ENCODE results near the gene S100A11. TPM values are rescaled to one million over a fixed set of nuclear protein-coding genes. Genes with fewer than 3 reads are reported as not detected.
A peak's percentile ranks its signal among the peaks of the same experiment; 100 is the strongest.

S100A11 gene
- total and polyA plus RNA-seq, 9 of the 15 experiments (the other 6 are each of a cell fraction or from before 2014, with no cell fraction given) = 131 to 808 (median 235) TPM

DNA sequence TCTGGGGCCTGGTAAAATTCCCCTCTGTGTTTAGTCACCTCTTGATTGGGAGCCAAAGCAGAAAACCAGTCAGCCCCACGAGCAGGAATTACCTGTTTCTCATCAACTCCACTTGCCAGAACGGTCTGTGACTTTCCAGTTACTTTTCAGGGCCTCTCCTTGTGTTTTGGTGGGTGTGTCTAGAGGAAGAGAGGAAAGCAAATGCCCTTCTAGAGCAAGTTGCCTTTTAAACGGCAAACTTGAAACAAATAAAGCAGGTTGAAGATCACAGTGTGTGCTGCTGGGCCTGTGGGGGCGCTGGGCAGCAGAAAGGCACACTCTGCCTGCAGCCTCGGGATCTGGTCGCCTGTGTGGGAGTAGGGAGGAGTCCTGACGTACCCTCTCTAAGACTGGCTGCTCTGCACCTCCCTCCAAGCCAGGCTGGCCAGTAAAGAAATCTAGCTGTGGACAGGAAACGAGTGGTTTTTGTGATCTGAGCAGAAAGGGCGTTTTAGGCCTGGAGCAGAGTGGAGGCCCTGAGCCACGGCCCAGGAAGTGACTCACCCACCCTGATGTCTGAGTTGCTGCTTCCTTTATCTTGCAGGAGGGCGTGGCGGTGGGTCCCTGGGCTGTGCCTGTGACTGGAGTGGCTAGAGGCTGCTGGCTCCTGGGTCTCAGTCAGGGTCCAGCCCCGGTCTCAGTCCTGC, 11.1 kb upstream of the S100A11 start (continued):
- TF ChIP-seq, protein P1, sequence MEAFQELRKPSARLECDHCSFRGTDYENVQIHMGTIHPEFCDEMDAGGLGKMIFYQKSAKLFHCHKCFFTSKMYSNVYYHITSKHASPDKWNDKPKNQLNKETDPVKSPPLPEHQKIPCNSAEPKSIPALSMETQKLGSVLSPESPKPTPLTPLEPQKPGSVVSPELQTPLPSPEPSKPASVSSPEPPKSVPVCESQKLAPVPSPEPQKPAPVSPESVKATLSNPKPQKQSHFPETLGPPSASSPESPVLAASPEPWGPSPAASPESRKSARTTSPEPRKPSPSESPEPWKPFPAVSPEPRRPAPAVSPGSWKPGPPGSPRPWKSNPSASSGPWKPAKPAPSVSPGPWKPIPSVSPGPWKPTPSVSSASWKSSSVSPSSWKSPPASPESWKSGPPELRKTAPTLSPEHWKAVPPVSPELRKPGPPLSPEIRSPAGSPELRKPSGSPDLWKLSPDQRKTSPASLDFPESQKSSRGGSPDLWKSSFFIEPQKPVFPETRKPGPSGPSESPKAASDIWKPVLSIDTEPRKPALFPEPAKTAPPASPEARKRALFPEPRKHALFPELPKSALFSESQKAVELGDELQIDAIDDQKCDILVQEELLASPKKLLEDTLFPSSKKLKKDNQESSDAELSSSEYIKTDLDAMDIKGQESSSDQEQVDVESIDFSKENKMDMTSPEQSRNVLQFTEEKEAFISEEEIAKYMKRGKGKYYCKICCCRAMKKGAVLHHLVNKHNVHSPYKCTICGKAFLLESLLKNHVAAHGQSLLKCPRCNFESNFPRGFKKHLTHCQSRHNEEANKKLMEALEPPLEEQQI (IDR thresholded peaks at IDR 0.05) = no peak
- TF ChIP-seq ZNF584 (CRISPR knock-in tag; IDR thresholded peaks at IDR 0.05; ENCODE audit: low read depth) = no peak
- no peak for TF ChIP-seq ZNF668 (CRISPR knock-in tag; IDR thresholded peaks at IDR 0.05)
- TF ChIP-seq, protein P2, sequence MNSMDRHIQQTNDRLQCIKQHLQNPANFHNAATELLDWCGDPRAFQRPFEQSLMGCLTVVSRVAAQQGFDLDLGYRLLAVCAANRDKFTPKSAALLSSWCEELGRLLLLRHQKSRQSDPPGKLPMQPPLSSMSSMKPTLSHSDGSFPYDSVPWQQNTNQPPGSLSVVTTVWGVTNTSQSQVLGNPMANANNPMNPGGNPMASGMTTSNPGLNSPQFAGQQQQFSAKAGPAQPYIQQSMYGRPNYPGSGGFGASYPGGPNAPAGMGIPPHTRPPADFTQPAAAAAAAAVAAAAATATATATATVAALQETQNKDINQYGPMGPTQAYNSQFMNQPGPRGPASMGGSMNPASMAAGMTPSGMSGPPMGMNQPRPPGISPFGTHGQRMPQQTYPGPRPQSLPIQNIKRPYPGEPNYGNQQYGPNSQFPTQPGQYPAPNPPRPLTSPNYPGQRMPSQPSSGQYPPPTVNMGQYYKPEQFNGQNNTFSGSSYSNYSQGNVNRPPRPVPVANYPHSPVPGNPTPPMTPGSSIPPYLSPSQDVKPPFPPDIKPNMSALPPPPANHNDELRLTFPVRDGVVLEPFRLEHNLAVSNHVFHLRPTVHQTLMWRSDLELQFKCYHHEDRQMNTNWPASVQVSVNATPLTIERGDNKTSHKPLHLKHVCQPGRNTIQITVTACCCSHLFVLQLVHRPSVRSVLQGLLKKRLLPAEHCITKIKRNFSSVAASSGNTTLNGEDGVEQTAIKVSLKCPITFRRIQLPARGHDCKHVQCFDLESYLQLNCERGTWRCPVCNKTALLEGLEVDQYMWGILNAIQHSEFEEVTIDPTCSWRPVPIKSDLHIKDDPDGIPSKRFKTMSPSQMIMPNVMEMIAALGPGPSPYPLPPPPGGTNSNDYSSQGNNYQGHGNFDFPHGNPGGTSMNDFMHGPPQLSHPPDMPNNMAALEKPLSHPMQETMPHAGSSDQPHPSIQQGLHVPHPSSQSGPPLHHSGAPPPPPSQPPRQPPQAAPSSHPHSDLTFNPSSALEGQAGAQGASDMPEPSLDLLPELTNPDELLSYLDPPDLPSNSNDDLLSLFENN (IDR thresholded peaks at IDR 0.05; ENCODE audit: low read depth in 2 of 2, low read length in 2 of 2) = peak in 1 of 2 experiments; percentile 18; a peak in 1 of 4 replicates
- TF ChIP-seq, protein P3, sequence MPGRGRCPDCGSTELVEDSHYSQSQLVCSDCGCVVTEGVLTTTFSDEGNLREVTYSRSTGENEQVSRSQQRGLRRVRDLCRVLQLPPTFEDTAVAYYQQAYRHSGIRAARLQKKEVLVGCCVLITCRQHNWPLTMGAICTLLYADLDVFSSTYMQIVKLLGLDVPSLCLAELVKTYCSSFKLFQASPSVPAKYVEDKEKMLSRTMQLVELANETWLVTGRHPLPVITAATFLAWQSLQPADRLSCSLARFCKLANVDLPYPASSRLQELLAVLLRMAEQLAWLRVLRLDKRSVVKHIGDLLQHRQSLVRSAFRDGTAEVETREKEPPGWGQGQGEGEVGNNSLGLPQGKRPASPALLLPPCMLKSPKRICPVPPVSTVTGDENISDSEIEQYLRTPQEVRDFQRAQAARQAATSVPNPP (IDR thresholded peaks at IDR 0.05; ENCODE audit: borderline replicate concordance, insufficient read depth, insufficient read length) = no peak
- TF ChIP-seq SREBF2 (CRISPR knock-in tag; IDR thresholded peaks at IDR 0.05) = no peak
- TF ChIP-seq, protein P4, sequence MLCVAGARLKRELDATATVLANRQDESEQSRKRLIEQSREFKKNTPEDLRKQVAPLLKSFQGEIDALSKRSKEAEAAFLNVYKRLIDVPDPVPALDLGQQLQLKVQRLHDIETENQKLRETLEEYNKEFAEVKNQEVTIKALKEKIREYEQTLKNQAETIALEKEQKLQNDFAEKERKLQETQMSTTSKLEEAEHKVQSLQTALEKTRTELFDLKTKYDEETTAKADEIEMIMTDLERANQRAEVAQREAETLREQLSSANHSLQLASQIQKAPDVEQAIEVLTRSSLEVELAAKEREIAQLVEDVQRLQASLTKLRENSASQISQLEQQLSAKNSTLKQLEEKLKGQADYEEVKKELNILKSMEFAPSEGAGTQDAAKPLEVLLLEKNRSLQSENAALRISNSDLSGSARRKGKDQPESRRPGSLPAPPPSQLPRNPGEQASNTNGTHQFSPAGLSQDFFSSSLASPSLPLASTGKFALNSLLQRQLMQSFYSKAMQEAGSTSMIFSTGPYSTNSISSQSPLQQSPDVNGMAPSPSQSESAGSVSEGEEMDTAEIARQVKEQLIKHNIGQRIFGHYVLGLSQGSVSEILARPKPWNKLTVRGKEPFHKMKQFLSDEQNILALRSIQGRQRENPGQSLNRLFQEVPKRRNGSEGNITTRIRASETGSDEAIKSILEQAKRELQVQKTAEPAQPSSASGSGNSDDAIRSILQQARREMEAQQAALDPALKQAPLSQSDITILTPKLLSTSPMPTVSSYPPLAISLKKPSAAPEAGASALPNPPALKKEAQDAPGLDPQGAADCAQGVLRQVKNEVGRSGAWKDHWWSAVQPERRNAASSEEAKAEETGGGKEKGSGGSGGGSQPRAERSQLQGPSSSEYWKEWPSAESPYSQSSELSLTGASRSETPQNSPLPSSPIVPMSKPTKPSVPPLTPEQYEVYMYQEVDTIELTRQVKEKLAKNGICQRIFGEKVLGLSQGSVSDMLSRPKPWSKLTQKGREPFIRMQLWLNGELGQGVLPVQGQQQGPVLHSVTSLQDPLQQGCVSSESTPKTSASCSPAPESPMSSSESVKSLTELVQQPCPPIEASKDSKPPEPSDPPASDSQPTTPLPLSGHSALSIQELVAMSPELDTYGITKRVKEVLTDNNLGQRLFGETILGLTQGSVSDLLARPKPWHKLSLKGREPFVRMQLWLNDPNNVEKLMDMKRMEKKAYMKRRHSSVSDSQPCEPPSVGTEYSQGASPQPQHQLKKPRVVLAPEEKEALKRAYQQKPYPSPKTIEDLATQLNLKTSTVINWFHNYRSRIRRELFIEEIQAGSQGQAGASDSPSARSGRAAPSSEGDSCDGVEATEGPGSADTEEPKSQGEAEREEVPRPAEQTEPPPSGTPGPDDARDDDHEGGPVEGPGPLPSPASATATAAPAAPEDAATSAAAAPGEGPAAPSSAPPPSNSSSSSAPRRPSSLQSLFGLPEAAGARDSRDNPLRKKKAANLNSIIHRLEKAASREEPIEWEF (CRISPR knock-in tag; IDR thresholded peaks at IDR 0.05) = no peak
- TF ChIP-seq BRD4 (IDR thresholded peaks at IDR 0.05) = no peak
- TF ChIP-seq RNF2 (IDR thresholded peaks at IDR 0.05) = peak; percentile 85
- no peak for TF ChIP-seq HMG20A (CRISPR knock-in tag; conservative IDR thresholded peaks at IDR 0.05)
- TF ChIP-seq DIDO1 (tag; IDR thresholded peaks at IDR 0.05; ENCODE audit: low read depth) = no peak
- TF ChIP-seq ZNF184 (CRISPR knock-in tag; IDR thresholded peaks at IDR 0.05) = no peak
- TF ChIP-seq ILK (tag; IDR thresholded peaks at IDR 0.05; ENCODE audit: borderline replicate concordance, low read depth) = no peak
- TF ChIP-seq ADNP (tag; IDR thresholded peaks at IDR 0.05) = no peak
